ENCODE measurements around the gene PFKFB3.
"Not testable (repeated sequence)": the region's sequence is repeated elsewhere in the genome, so short reads cannot be mapped to it uniquely, and the experiment has no call there.

Gene PFKFB3

GRCh38 chr10:6234371-6234770 is 31.6 kb downstream of the PFKFB3 start:
- H3K4me3 ChIP-seq (ENCODE audit: low read length), result no peak overlapping the region
- TF ChIP-seq CTCF (conservative IDR thresholded peaks at IDR 0.05; ENCODE audit: low read depth, low read length), result no peak
- no peak for DNase-seq (ENCODE audit: low read depth)

GRCh38 chr10:6236349-6237198 is 33.8 kb downstream of the PFKFB3 start:
- no peak for TF ChIP-seq CTCF (conservative IDR thresholded peaks at IDR 0.05; ENCODE audit: low read depth, low read length)
- DNase-seq (ENCODE audit: low read depth), result no peak

GRCh38 chr10:6237199-6237530 is 34.4 kb downstream of the PFKFB3 start:
- no peak for DNase-seq (ENCODE audit: low read depth)
- H3K4me3 ChIP-seq (ENCODE audit: low read length), result no peak overlapping the region
- TF ChIP-seq CTCF (conservative IDR thresholded peaks at IDR 0.05; ENCODE audit: low read depth, low read length), result no peak

More at GRCh38 chr10:6236349-6237198, 33.8 kb downstream of the PFKFB3 start:
- no peak overlapping the region for H3K4me3 ChIP-seq (ENCODE audit: low read length)

- DNase-seq (ENCODE audit: low read depth); H3K4me3 ChIP-seq (ENCODE audit: low read length): not testable (repeated sequence)
These were observed 36.0 kb downstream of the PFKFB3 start for GRCh38 chr10:6238587-6239212.

- no peak for TF ChIP-seq CTCF (conservative IDR thresholded peaks at IDR 0.05; ENCODE audit: low read depth, low read length)
- H3K4me3 ChIP-seq (ENCODE audit: low read length), result no peak overlapping the region
- DNase-seq (ENCODE audit: low read depth), result peak; percentile 82
These were observed 36.7 kb downstream of the PFKFB3 start for GRCh38 chr10:6239213-6239991.

- no peak for DNase-seq (ENCODE audit: low read depth)
- H3K4me3 ChIP-seq (ENCODE audit: low read length), result no peak overlapping the region
- no peak for TF ChIP-seq CTCF (conservative IDR thresholded peaks at IDR 0.05; ENCODE audit: low read depth, low read length)
These were observed 37.5 kb downstream of the PFKFB3 start for GRCh38 chr10:6240254-6240653.

GRCh38 chr10:6242089-6242488 is 39.4 kb downstream of the PFKFB3 start:
- DNase-seq (ENCODE audit: low read depth), result no peak
- no peak for TF ChIP-seq CTCF (conservative IDR thresholded peaks at IDR 0.05; ENCODE audit: low read depth, low read length)
- no peak overlapping the region for H3K4me3 ChIP-seq (ENCODE audit: low read length)
